GM12892 (cell line): Measurements from ENCODE around the gene SCN9A.
"Not testable (repeated sequence)": the region's sequence is repeated elsewhere in the genome, so short reads cannot be mapped to it uniquely, and the experiment has no call there.

Experiments
- DNase-seq: peaks from one replicate; pipeline ENCODE4 v3.0.0; 2011; ENCODE audit not compliant: insufficient read length
- FAIRE-seq: peaks from 2 replicates; lab custom pipeline; 2011; peaks lifted over from hg19 to GRCh38; lab: Jason Lieb, UNC
- POLR2A ChIP-seq: IDR thresholded peaks from 2 replicates; pipeline ENCODE4 v1.6.1; 2011; ENCODE audit warnings: low read depth, low read length, control low read depth
- POLR2AphosphoS5 ChIP-seq: IDR thresholded peaks from 2 replicates; pipeline ENCODE4 v1.6.1; 2011; ENCODE audit warnings: low read depth, low read length, control low read depth
- TAF1 ChIP-seq: IDR thresholded peaks from 2 replicates; pipeline ENCODE4 v1.6.1; 2011; ENCODE audit warnings: low read depth, mild to moderate bottlenecking, control low read depth, low read length, borderline replicate concordance

Gene SCN9A

DNA sequence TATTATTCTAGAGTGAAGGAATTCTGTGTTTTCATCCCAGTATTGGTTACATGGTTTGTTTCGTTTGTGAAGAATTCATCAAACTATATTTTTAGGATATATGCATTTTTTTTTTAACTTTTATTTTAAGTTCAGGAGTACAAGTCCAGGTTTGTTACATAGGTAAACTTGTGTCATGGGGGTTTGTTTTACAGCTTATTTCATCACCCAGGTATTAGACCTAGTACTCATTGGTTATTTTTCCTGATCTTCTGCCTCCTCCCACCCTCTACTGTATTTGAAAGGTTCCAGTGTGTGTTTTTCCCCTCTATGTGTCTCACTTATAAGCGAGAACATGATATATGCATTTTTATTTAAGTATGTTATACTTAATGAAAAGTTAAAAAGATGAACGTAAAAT lies 47.6 kb downstream of the SCN9A start:
- no peak for FAIRE-seq
- no peak for TF ChIP-seq TAF1
- TF ChIP-seq POLR2AphosphoS5 = no peak
- no peak for TF ChIP-seq POLR2A

GRCh38 chr2:166321076-166321475 lies 54.7 kb downstream of the SCN9A start:
- DNase-seq (no peak), FAIRE-seq (no peak)
- no peak for TF ChIP-seq POLR2A
- TF ChIP-seq TAF1 = no peak
- no peak for TF ChIP-seq POLR2AphosphoS5

More for the DNA sequence above, 47.6 kb downstream of the SCN9A start:
- no peak for DNase-seq

GRCh38 chr2:166314022-166314759 lies 61.6 kb downstream of the SCN9A start:
- FAIRE-seq = no peak

DNA sequence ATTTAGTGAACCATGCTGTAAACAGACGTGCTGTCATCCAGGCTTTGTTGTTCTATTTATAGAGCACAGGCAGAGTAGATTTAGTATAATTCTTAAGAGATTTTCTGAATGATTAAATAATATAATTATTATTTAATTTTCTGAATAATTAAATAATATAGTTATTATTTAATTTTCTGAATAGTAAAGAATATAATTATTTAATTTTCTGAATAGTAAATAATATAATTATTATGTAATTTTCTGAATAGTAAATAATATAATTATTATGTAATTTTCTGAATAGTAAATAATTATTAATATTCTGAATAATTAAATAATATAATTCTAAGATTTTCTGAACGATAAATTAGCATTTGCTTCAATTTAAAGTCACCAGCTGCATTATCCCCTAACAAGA lies 62.9 kb downstream of the SCN9A start:
- not testable (repeated sequence) for DNase-seq, FAIRE-seq

More at GRCh38 chr2:166314022-166314759, 61.6 kb downstream of the SCN9A start:
- DNase-seq = no peak
- no peak for TF ChIP-seq POLR2A
- no peak for TF ChIP-seq TAF1
- TF ChIP-seq POLR2AphosphoS5 = no peak

- TF ChIP-seq TAF1 (no peak), POLR2A (no peak), POLR2AphosphoS5 (no peak)
- no peak for DNase-seq
- no peak for FAIRE-seq
Observed at GRCh38 chr2:166307326-166307725, 68.4 kb downstream of the SCN9A start.

DNA sequence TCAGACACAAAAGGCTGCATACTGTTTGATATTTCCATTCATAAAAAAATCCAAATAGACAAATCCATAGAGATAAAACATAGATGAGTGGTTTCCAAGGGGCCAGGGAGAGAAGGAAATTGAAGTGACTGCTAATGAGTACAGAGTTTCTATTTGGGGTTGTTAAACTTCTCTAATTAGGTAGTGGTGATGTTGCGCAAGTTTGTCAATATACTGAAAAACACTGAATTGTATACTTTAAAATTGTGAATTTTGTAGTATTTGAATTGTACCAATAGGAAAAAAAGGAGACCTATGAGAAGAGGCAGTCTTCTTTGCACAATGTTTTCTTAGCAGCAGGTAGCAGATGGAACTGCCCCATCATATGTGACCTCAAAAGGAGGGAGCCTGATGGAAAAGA lies 71.1 kb downstream of the SCN9A start:
- DNase-seq (no peak), FAIRE-seq (no peak)
- TF ChIP-seq TAF1 (no peak), POLR2A (no peak), POLR2AphosphoS5 (no peak)

DNA sequence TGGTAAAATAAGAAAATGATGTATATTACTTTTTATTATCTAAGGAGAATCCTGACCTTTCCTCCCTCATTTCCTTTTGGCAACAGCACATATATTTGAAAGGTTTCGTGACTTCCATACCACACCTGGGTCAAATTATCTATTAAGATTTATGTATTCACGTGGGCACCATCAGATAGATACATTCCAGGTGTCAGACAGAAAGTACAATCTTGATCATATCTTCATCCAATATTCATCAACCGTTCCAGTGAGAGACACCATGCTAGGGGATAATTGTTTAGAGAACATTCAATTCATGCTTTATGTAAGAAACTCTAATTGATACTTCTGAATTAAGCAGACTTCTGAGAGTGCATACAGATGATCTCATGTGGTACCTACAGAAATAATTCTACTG lies 73.7 kb downstream of the SCN9A start:
- DNase-seq (no peak), FAIRE-seq (no peak)
- TF ChIP-seq POLR2A (no peak), TAF1 (no peak), POLR2AphosphoS5 (no peak)

DNA sequence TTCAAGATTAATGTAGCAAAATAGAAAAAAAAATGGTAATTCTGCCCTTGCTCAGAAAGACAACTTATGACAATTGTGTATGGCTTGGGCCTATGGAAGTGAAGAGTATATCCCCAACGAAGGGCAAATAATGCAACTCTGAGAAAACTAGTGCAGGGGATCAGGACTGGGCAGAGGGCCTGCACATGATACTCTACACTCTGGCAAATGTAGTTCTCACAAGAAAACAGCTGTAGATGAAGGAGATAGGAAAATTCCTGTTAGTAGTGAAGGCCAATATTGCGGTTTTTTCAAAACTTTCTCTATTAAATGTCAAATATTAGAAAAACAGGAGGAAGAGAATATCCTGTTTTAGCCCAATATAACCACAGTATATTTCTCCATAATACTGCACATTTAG lies 77.8 kb downstream of the SCN9A start:
- TF ChIP-seq POLR2AphosphoS5 (no peak), TAF1 (no peak), POLR2A (no peak)
- FAIRE-seq (no peak), DNase-seq (no peak)

- FAIRE-seq (no peak), DNase-seq (no peak)
- TF ChIP-seq POLR2A (no peak), TAF1 (no peak), POLR2AphosphoS5 (no peak)
Observed at GRCh38 chr2:166293984-166294383, 81.8 kb downstream of the SCN9A start.

GRCh38 chr2:166285215-166285614 lies 90.5 kb downstream of the SCN9A start:
- FAIRE-seq (no peak), DNase-seq (no peak)
- TF ChIP-seq TAF1 = no peak
- TF ChIP-seq POLR2A = no peak
- no peak for TF ChIP-seq POLR2AphosphoS5

GRCh38 chr2:166284359-166284758 lies 91.4 kb downstream of the SCN9A start:
- FAIRE-seq (no peak), DNase-seq (no peak)

DNA sequence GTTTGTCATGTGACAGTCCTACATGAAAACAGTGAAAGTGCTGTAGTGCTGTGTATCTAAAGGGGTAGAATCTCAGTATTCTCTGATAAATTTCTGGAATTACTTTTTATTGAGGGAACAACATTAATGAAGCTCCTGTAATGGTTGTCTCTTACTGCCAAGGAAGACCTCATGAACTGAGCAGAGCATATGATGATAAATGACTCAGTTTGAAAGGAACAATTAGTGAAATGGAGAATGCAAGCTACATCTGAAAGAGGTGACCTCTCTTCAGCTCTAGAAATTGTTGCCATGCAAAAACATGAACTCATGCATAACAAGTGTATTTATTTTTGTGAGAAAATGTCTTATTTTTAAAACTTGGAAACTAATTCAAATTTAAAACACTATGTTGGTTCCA lies 93.6 kb downstream of the SCN9A start:
- DNase-seq (no peak), FAIRE-seq (no peak)
- TF ChIP-seq TAF1 (no peak), POLR2A (no peak), POLR2AphosphoS5 (no peak)

More at GRCh38 chr2:166284359-166284758, 91.4 kb downstream of the SCN9A start:
- TF ChIP-seq POLR2A (no peak), TAF1 (no peak), POLR2AphosphoS5 (no peak)

- FAIRE-seq = no peak
- TF ChIP-seq POLR2A (no peak), POLR2AphosphoS5 (no peak), TAF1 (no peak)
- DNase-seq = no peak
Observed at GRCh38 chr2:166278856-166279255, 96.9 kb downstream of the SCN9A start.
